GM23338 (cell line): ENCODE results near the gene UBASH3B.

ENCODE experiments used
- CREB1 ChIP-seq: fragments of 250-450 bp; sonication (Bioruptor Pico); IDR thresholded peaks from 2 replicates; pipeline ENCODE4 v1.5.0; 2020; ENCODE audit warnings: low read depth, mild to moderate bottlenecking, moderate library complexity
- CTCF ChIP-seq, 2 experiments: fragments of 200-600 bp in 1 of 2; sonication (generic) in 1 of 2; conservative IDR thresholded peaks; 2 replicates each; pipeline versions ENCODE4 v1.5.1 to v1.6.1; 2016 to 2017; ENCODE audit warnings: antibody characterized with exemption in 2 of 2, low read depth in 2 of 2, mild to moderate bottlenecking in 2 of 2, moderate library complexity in 1 of 2
- ETS1 ChIP-seq: IDR thresholded peaks from 2 replicates; pipeline ENCODE4 v1.6.1; 2016; ENCODE audit warnings: antibody characterized with exemption
- EZH2 ChIP-seq: fragments of 200-600 bp; sonication (generic); IDR thresholded peaks from one replicate; pipeline ENCODE4 v1.8.0; 2017; ENCODE audit warnings: antibody characterized with exemption, mild to moderate bottlenecking, low read depth; ENCODE audit not compliant: unreplicated experiment
- EZH2phosphoT487 ChIP-seq: fragments of 200-600 bp; sonication (generic); IDR thresholded peaks from one replicate; pipeline ENCODE4 v1.8.1; 2018; ENCODE audit warnings: antibody characterized with exemption; ENCODE audit not compliant: unreplicated experiment
- JUNB ChIP-seq: IDR thresholded peaks from one replicate; pipeline ENCODE4 v1.6.1; 2016; ENCODE audit warnings: antibody characterized with exemption; ENCODE audit not compliant: unreplicated experiment
- NANOG ChIP-seq: IDR thresholded peaks from 2 replicates; pipeline ENCODE4 v1.6.1; 2016; ENCODE audit warnings: antibody characterized with exemption, borderline replicate concordance
- POLR2AphosphoS5 ChIP-seq: IDR thresholded peaks from 2 replicates; pipeline ENCODE4 v1.6.1; 2016; ENCODE audit warnings: antibody characterized with exemption, low read depth
- REST ChIP-seq: IDR thresholded peaks from one replicate; pipeline ENCODE4 v1.6.1; 2018; ENCODE audit warnings: antibody characterized with exemption; ENCODE audit not compliant: unreplicated experiment
- STAT1 ChIP-seq: IDR thresholded peaks from one replicate; pipeline ENCODE4 v1.6.1; 2016; ENCODE audit warnings: antibody characterized with exemption; ENCODE audit not compliant: unreplicated experiment
- ZNF114 ChIP-seq: fragments of 250-450 bp; sonication (Bioruptor Pico); IDR thresholded peaks from 2 replicates; pipeline ENCODE4 v1.5.0; 2020; ENCODE audit warnings: mild to moderate bottlenecking, moderate library complexity
- ZNF331 ChIP-seq: fragments of 250-450 bp; sonication (Bioruptor Pico); IDR thresholded peaks from 2 replicates; pipeline ENCODE4 v1.5.0; 2020; ENCODE audit warnings: low read depth, mild to moderate bottlenecking, moderate library complexity
- TF ChIP-seq, protein P1 (sequence below): fragments of 250-450 bp; sonication (Bioruptor Pico); IDR thresholded peaks from 2 replicates; pipeline ENCODE4 v1.5.0; 2020; ENCODE audit warnings: mild to moderate bottlenecking, moderate library complexity

DNA sequence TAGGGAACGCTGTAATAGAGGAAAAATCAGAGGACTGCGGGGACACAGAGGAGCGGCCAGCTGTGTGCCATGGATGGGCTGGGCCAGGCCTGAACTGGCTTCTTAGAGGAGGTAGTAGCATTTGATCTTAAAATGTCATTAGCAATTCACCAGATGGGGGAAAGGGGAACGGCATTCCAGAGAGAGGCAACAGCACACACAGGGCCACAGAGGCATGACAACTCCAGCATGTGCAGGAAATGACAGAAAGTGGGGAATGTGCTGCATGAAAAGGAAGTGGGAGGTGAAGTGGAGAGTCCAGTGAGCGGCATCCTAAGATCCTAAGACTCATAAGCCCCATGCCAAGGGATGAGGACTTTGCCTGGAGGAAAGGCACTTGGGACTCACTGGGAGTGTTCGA, 69.0 kb downstream of the UBASH3B start:
- TF ChIP-seq CTCF (conservative IDR thresholded peaks at IDR 0.05; ENCODE audit: low read depth in 2 of 2) = no peak
- TF ChIP-seq EZH2phosphoT487 = no peak
- TF ChIP-seq EZH2 = no peak
- TF ChIP-seq, protein P1, sequence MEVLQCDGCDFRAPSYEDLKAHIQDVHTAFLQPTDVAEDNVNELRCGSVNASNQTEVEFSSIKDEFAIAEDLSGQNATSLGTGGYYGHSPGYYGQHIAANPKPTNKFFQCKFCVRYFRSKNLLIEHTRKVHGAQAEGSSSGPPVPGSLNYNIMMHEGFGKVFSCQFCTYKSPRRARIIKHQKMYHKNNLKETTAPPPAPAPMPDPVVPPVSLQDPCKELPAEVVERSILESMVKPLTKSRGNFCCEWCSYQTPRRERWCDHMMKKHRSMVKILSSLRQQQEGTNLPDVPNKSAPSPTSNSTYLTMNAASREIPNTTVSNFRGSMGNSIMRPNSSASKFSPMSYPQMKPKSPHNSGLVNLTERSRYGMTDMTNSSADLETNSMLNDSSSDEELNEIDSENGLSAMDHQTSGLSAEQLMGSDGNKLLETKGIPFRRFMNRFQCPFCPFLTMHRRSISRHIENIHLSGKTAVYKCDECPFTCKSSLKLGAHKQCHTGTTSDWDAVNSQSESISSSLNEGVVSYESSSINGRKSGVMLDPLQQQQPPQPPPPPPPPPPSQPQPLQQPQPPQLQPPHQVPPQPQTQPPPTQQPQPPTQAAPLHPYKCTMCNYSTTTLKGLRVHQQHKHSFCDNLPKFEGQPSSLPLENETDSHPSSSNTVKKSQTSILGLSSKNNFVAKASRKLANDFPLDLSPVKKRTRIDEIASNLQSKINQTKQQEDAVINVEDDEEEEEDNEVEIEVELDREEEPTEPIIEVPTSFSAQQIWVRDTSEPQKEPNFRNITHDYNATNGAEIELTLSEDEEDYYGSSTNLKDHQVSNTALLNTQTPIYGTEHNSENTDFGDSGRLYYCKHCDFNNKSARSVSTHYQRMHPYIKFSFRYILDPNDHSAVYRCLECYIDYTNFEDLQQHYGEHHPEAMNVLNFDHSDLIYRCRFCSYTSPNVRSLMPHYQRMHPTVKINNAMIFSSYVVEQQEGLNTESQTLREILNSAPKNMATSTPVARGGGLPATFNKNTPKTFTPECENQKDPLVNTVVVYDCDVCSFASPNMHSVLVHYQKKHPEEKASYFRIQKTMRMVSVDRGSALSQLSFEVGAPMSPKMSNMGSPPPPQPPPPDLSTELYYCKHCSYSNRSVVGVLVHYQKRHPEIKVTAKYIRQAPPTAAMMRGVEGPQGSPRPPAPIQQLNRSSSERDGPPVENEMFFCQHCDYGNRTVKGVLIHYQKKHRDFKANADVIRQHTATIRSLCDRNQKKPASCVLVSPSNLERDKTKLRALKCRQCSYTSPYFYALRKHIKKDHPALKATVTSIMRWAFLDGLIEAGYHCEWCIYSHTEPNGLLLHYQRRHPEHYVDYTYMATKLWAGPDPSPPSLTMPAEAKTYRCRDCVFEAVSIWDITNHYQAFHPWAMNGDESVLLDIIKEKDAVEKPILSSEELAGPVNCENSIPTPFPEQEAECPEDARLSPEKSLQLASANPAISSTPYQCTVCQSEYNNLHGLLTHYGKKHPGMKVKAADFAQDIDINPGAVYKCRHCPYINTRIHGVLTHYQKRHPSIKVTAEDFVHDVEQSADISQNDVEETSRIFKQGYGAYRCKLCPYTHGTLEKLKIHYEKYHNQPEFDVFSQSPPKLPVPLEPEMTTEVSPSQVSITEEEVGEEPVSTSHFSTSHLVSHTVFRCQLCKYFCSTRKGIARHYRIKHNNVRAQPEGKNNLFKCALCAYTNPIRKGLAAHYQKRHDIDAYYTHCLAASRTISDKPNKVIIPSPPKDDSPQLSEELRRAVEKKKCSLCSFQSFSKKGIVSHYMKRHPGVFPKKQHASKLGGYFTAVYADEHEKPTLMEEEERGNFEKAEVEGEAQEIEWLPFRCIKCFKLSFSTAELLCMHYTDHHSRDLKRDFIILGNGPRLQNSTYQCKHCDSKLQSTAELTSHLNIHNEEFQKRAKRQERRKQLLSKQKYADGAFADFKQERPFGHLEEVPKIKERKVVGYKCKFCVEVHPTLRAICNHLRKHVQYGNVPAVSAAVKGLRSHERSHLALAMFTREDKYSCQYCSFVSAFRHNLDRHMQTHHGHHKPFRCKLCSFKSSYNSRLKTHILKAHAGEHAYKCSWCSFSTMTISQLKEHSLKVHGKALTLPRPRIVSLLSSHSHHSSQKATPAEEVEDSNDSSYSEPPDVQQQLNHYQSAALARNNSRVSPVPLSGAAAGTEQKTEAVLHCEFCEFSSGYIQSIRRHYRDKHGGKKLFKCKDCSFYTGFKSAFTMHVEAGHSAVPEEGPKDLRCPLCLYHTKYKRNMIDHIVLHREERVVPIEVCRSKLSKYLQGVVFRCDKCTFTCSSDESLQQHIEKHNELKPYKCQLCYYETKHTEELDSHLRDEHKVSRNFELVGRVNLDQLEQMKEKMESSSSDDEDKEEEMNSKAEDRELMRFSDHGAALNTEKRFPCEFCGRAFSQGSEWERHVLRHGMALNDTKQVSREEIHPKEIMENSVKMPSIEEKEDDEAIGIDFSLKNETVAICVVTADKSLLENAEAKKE (CRISPR knock-in tag) = no peak
- no peak for TF ChIP-seq REST
- TF ChIP-seq JUNB = no peak
- no peak for TF ChIP-seq CREB1 (CRISPR knock-in tag)
- no peak for TF ChIP-seq ZNF114 (CRISPR knock-in tag)
- TF ChIP-seq ETS1 = no peak
- no peak for TF ChIP-seq STAT1
- no peak for TF ChIP-seq POLR2AphosphoS5
- TF ChIP-seq ZNF331 = no peak
- no peak for TF ChIP-seq NANOG
